HuH-7 (cell line): ENCODE data around the gene DNAH6.
"Not testable (repeated sequence)": the region's sequence is repeated elsewhere in the genome, so short reads cannot be mapped to it uniquely, and the experiment has no call there.

Experiments used
- DNase-seq: peaks from one replicate; pipeline ENCODE4 v3.0.0; 2011; ENCODE audit warnings: low spot score

DNAH6 gene

DNA sequence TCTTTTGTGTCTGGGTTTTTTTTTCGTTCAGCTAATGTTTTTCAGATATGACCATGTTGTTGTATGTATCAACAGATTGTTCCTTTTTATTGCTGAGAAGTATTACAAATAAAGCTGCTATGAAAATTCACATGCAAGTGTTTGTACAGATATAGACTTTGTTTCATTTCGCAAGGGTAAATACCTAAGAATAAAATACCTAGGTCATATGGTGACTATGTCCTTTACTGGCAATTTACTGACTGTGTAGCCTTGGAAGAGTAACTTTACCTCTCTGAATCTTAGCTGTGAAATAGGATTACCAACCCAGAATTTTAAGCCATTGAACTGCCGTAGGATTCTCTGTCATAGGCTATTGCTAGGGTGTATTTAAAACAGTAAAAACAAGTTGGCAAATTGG lies 19.0 kb upstream of the DNAH6 start:
- no peak for DNase-seq

DNA sequence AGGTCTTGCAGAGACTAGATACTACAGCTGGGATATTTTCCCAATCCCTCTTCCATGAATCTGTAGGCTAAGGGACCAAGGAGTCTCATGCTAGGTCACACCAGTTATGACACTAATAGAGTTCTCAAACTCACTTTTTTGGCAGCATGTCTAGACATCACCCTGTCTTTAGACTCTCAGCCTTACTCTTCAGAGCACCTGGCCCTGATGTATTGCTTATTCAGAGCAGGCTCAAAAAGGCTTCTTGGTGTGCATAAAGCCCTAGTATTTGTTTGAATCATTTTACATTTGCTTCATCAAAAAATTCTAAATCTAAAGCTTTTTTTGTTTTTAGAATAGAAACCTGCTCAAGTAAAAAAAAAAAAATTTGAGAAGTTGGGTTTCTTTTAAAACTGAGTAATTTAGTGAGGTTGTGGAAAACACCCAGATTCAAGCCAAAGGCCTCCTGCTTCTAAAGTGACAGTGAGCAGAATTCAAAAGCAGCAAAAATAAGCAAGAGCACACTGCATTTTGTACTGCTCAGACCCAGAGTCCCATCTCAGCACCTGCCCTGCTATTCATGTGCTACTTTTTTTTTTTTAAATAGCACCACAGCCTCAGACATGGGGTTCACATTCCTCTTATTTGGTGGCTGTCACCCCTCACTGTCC lies 18.0 kb upstream of the DNAH6 start:
- no peak for DNase-seq

DNA sequence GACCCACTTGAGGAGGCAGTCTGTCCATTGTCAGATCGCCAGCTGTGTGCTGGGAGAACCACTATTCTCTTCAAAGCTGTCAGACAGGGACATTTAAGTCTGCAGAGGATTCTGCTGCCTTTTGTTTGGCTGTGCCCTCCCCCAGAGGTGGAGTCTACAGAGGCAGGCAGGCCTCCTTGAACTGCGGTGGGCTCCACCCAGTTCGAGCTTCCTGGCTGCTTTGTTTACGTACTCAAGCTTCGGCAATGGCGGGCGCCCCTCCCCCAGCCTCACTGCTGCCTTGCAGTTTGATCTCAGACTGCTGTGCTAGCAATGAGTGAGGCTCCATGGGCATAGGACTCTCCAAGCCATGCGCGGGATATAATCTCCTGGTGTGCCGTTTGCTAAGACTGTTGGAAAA lies 5.3 kb upstream of the DNAH6 start:
- DNase-seq = not testable (repeated sequence)

DNA sequence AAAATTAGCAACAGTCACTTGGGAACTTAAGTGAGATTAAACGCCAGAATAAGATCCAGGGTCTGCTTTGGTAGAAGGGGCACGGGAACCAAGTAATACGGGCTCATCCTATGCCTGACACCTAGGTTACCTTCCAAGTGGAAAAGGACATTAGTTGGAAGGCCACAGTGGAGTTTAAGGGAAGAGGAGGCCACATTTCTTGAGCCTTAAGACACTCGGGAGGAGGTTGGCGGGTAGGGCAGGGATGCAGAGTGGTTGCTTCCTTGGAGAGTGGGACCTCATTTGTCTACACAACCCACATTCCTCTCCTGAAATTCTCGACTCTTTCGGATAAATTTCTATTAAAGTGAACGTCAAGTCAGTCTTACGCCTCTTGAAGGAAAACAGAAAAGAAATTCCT lies 510 bp upstream of the DNAH6 start:
- DNase-seq = no peak

DNA sequence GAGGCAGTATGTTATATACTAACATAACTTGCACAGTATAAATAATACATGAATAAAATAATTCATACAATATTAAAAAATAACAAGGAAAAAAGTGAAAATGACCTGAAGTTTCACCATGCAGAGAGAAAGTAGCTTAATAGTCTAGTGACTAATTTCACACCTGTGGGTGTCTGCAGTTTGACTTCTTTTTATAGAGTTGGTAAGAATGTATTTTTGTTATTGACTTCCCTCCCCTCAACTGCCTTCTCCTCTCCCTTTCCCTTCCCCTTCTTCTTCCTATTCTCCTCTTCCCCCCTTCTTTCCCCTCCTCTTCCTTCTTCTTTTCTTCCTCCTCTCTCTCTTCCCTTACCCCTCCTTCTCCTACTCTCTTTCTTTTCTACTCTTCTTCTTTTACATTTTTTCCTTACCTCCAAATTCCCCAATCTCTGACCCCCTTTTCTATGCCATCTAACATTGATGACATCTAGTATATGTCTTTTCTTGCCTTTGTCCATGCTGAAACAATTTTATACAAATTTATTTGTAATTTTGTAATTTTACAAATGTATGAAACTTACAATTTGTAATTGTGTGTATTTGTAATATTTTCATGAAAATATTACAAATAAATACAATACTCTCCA lies 3.1 kb downstream of the DNAH6 start:
- no peak for DNase-seq

DNA sequence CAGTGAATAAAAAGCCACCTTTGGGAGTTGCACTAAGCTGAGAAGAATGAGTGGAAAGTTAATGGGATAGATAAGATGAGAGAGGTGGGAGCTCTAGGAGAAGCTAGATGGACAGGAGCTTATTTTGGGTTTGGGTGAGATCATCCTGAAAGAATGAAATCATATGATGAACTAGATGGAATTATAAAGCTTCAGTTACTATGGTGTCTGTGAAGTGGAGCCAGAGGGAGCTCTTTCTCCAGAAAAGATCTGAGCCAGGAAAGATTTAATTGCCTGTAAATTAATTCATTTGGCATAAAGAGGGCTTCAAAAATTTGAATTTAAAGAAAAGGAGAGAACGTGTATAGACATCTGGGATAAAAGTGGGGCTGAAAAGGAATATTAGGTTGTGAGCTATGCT lies 10.3 kb downstream of the DNAH6 start:
- no peak for DNase-seq

DNA sequence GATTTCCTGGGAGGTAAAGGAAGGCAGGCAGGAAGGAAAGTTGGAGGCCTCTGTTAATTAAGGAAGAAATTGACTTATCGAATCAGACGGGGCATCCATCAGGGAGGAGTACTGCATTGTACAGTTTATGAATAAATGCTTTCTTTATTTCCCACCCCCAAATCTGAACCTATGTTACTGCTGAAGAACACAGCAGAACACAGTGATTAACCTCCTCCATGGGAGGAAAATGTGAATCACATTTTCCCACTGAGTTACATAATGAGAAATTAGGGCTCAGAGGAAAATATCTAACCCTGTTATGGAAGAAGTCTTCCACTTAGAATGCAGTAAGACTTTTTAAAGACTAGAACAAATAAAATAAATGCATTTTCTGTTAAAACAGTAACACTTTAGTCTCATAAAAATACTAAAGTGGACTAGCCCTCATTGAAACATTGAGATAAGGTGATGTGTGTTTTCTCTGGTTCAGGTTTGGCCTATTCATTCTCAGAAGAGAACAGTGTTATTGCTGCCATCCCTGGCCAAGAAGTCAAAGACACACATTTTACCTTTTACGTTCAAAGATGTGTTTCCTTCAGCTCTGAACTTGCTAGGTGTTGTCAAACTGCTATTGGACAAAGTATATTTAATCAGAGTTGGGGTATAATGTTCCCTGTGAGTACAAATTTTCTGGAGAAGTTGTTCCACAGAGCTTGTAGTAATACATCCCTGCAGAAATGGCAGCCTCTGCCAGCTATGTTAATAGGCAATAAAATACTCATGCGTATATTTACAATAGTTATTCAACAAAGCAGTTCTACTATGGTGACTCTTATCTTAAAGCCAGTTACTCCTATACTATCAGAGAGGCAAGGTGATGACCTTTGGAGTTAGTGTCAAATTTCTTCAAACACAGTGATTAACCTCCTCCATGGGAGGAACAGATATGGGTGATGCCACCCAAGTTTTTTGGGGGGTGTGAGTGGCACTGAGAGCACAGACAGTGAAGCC lies 11.1 kb downstream of the DNAH6 start:
- peak; percentile 42 for DNase-seq

DNA sequence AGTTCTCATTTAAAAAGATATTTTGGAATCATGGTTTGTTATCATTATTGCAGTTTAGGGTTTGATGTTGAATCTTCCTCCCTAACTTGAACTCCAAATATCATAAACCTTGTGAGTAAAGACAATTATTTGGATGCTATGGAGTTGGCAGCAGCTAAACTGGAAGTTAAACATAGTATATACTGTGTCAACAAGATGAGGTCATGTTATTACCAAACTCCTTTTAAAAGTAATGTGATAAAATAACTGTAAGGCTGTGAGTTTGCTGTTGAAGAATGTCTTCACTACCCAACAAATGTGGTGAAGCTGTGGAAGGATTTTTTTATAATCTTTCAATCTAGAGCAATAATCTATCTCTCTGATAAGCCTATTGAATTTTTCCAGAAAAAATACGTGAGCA lies 16.0 kb downstream of the DNAH6 start:
- no peak for DNase-seq

DNA sequence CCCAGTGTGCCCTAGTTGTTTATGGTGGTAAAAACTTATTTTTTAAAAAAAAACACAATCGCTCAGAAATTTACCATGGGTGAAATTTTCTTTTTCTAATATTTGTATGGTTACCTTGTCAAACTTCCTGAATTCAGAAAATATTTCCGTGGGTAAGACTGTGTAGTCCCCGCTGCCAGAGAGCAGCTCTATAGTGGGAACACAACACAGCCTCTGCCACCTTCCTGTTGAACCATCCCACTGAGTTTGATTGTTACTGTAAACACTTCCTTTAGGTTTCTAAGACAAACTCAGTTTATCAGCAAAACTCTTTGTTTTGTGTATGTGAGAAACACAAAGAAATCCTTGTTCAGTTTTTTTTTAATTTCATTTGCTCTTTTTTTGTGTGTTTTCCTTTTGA lies 17.9 kb downstream of the DNAH6 start:
- DNase-seq = no peak

DNA sequence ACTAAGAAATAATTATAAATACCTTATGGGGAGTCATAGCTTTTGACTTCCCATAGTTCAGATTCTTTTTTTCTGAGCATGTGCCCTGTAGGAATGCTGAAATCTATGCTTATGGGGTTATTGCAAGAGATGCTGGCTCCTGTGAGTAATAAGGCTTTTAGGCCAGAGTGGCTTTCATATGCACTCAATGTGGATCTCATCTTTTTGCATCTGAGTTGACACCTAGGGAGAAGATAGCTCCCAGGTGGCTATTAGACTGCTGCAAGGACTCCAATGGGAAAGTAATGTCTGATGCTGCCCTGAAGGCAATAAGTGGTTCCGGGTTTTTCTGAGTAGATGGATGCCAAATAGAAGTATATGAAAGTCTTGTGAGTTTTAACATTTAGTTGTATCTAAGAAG lies 21.0 kb downstream of the DNAH6 start:
- DNase-seq = no peak

DNA sequence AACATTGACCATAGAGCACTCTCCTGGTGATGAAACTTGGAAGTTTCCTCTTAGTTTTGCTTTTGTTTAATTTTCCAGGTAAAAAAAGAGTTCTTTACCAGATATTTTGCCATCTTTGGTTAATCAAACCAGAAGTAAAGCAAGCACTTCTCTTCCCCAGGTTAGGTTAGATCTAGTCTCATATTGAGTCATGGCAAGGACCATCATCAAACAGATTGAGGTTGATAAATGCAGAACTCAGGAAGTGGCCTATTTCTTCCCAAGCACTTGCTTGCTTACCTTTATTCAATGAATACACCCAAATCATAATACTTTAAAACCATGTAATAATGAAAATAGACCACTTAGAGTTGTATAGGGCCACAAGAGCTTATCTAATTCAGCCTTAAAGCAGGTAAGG lies 23.4 kb downstream of the DNAH6 start:
- DNase-seq = no peak

DNA sequence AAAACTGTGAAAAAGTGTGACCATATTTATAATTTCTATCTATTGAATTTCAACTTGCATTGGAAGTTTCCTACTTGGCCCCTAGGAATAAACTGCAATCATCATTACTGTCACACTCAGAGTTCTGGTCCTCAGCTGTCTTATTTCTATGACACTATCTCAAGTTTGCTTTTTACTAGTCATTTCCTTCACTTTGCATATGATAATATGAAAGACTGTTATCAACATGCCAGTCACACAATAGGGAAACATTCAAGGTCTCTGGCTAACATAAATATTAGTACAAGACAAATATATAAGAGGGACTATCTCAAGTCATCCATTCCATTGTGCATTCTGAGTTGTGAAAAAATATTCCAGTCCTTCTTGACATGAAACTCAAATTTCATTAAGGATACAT lies 28.7 kb downstream of the DNAH6 start:
- no peak for DNase-seq

DNA sequence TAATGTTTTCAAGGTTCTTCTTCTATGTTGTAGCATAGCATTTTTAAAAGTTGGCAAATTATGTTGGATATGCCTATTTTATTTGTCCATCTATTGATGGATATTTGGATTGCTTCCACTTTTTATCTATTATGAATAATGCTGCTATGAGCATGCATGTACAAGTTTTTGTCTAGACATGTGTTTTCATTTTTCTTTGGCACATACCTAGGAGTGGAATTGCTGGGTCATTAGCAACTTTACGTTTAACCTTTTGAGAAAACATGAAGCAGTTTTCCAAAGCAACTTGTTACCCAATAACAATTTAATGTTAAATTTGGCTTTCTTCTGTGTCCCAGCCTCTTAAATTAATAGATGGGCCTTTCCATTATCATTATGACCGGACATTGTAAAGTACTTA lies 30.3 kb downstream of the DNAH6 start:
- DNase-seq = no peak

DNA sequence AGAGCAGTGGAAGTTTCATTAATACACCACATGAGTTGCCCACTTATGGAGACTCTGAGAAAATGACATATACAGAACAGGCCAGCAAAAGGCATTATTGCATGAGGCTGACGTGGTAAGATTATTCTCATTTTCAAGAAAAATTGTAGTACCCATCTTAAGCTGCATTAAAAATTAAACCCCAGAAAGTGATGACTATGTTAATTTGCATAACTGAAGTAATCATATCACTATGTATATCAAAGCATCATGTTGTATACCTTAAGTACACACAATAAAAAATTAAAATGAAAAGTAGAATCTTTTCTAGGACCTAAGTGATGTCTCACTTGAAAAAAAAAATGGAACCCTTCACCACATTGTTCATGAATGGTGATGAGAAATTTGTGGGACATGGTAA lies 32.0 kb downstream of the DNAH6 start:
- no peak for DNase-seq

DNA sequence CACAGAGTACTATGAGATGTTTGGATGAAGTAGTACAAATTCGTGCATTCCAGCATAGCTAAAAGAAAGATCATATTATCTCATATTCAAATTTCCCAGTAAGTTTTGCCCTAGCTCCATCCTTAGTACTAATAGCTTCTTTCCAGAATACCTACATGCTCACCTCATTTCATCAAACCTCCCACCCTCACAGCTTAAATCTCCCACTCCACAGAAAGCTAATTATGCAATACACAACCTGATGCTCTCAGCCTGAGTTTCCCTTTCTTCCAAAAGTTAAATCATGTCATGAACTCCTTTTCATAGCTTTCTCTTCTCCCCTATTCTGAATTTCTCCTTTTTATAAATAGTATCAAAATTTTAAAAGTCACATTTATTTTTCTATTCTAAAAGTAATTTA lies 34.6 kb downstream of the DNAH6 start:
- DNase-seq = no peak

DNA sequence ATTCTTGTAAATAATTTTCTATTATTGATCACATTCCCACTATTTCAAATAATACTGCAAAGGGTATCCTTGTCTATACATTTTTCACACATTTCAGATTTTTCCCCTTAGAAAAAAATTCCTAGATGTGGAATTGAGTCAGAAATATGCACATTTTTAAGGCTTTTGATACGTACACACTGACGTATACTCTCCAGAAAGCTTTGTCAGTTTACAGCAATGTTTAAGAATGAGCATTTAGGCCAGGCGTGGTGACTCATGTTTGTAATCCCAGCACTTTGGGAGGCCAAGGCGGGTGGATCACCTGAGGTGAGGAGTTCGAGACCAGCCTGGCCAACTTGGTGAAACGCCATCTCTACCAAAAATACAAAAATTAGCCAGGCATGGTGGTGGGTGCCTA lies 35.2 kb downstream of the DNAH6 start:
- DNase-seq = not testable (repeated sequence)

DNA sequence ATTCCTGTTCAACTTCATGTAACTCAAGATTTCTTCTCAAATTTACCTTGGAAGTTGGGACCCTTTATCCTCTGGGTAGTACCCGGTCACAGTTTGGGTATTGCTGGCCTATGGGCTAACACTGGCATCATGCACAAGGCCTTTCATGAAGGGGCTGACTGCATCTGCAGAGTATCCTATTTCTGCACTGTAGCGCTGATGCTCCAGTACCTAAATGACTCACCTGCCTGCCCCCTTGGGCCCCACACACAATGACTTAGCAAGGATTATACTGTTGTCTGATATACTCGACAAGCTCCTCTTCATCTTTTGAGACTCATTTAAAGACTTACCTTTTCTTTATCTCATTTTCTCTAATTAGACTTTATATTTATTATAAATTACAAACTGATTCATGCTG lies 39.9 kb downstream of the DNAH6 start:
- no peak for DNase-seq

DNA sequence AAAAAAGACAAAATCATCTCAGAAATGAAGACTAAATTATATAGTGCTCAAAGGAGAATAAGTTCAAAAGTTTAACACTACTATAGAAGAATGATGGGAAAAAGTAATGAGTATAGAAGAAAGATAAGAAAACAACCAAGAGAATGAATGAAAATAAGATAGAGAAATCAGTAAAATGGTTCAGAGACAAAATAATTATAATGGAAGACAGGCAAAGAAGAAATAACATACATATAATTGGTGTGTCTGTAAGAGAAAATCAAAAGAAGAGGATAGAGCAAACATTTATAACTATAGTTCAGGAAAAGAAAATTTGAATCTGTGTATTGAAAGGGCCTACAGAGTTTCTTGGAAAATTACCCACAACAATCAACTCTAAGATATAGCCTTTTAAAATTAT lies 43.5 kb downstream of the DNAH6 start:
- no peak for DNase-seq

DNA sequence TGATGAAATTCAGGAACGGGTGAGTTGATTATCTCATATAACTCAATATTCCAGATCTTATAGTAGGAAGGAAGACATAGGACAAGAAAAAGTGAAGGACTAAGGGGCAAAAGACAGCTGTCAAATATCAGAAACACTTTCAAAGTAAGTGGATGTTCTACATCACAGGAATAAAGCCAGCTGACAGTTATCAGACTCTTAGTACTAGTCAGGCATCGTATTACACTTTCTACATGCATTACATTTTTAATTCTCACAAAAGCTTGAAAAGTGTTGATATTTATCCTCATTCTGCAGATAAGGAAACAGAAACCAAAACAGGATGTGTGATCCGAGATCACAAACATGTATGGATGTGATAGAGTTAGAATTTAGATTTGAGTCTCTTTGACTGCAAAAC lies 63.4 kb downstream of the DNAH6 start:
- DNase-seq = no peak

DNA sequence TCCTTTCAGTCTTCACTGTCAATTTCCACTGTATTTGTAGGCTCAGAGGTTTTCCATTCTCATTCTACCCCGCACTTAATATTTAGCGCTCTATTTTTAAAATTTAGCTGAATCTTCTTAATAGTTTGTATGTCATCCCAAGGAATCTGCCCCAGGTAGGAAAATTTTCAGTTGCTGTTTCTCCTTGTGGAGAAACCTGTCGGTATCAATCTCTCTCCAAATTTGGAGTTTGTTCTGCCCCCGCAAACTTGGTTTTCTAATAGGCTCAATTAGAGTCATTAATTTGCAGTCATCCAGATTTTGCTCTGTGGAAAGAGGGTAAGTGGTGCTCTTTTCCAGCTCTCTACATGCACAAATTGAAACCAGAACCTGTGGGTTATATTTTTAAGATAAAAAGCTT lies 87.6 kb downstream of the DNAH6 start:
- DNase-seq = no peak

DNA sequence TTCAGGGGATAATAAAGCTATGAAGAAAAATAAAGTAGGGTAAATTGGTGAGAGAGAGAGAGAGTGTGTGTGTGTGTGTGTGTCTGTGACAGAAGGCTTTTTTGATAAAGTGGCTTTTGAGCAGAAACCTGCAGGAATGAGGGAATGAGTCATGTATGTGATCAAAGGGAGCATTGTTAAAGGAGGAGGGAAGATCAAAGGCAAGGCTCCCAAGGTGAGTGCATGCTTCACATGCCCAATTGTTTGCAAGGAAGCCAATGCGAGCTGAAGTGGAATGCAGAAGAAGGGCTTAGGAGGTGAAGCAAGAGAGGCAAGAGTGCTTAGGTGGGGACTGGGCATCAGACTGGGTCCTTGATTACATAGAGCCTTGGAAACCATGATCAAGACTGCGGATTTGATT lies 96.8 kb downstream of the DNAH6 start:
- DNase-seq = no peak

DNA sequence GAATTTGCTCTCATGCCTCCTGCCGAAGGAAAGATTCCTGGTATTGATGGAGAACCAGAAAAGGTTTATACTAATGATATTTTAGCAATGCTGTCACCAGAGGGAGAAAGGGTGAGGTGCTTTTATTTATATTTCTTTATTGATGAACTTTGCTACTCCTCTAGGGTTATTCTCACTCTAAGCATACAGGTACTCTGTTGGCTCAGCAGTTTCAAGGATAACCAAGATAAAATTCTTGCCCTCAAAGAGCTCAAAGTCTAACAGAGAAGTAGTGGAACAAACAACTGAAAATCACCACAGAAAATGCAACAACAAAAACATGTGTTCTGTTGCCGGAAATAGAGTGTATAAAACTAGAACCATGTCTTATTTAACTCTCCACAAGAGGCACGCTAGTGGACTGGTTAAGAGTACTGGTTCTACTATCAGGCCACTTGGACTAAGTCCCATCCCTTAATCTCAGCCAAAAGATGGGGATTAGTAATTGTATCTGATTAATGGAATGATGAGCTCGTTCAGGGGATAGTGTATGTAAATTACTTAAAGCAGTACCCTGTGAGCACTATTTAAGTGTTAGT lies 103.6 kb downstream of the DNAH6 start:
- DNase-seq = no peak

DNA sequence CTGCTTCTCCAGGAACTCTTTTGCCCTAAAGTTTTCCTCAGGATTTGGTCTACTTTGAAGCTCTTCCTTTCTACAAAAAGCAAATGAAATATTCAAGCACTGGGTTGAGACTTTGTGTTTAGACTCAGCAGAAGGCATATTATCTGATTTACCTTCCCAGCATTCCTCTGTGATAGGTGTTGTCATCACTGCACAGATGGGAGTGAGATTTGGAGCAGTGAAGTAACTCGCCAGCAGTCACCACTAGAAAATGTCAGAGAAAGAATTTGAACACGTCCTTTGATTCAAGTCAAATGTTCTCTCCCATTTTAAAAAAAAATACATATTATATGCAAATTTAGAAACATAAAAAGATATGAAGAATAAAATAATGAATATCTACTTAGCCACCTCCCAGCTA lies 112.2 kb downstream of the DNAH6 start:
- no peak for DNase-seq
